ENCODE results near the gene SPEG.
"Not testable (repeated sequence)": the region's sequence is repeated elsewhere in the genome, so short reads cannot be mapped to it uniquely, and the experiment has no call there.

Gene SPEG

GRCh38 chr2:219404954-219405353 lies 29.7 kb upstream of the SPEG start:
- Histone ChIP-seq H3K27ac (ENCODE audit: insufficient read depth, low read length, poor library complexity, severe bottlenecking) (no peak overlapping the region), H3K27me3 (replicated peaks; ENCODE audit: control insufficient read depth, insufficient read depth, low read length, poor library complexity, severe bottlenecking) (no peaks in the 10 kb centered on the region), H3K4me1 (ENCODE audit: control insufficient read depth, insufficient read depth, low read length, poor library complexity, severe bottlenecking) (peaks cover 5% of the 10 kb centered on the region), H3K4me3 (ENCODE audit: insufficient read depth, low read depth, low read length, poor library complexity, severe bottlenecking) (no peak overlapping the region), H3K36me3 (ENCODE audit: control insufficient read depth, insufficient read depth, low read length) (no peaks in the 10 kb centered on the region), H3K9me3 (ENCODE audit: control insufficient read depth, low read length) (no peaks in the 10 kb centered on the region)
- no peak for DNase-seq

GRCh38 chr2:219405451-219405850 lies 29.2 kb upstream of the SPEG start:
- no peaks in the 10 kb centered on the region for H3K27me3 ChIP-seq (replicated peaks; ENCODE audit: control insufficient read depth, insufficient read depth, low read length, poor library complexity, severe bottlenecking)
- H3K36me3 ChIP-seq (ENCODE audit: control insufficient read depth, insufficient read depth, low read length), result no peaks in the 10 kb centered on the region
- H3K4me3 ChIP-seq (ENCODE audit: insufficient read depth, low read depth, low read length, poor library complexity, severe bottlenecking), result no peak overlapping the region
- H3K4me1 ChIP-seq (ENCODE audit: control insufficient read depth, insufficient read depth, low read length, poor library complexity, severe bottlenecking), result peaks cover 5% of the 10 kb centered on the region
- DNase-seq, result no peak
- no peaks in the 10 kb centered on the region for H3K9me3 ChIP-seq (ENCODE audit: control insufficient read depth, low read length)
- H3K27ac ChIP-seq (ENCODE audit: insufficient read depth, low read length, poor library complexity, severe bottlenecking), result no peak overlapping the region

- no peaks in the 10 kb centered on the region for H3K36me3 ChIP-seq (ENCODE audit: control insufficient read depth, insufficient read depth, low read length)
- DNase-seq, result no peak
- no peaks in the 10 kb centered on the region for H3K9me3 ChIP-seq (ENCODE audit: control insufficient read depth, low read length)
- no peak overlapping the region for H3K4me3 ChIP-seq (ENCODE audit: insufficient read depth, low read depth, low read length, poor library complexity, severe bottlenecking)
- H3K27ac ChIP-seq (ENCODE audit: insufficient read depth, low read length, poor library complexity, severe bottlenecking), result no peak overlapping the region
- H3K4me1 ChIP-seq (ENCODE audit: control insufficient read depth, insufficient read depth, low read length, poor library complexity, severe bottlenecking), result peaks cover 5% of the 10 kb centered on the region
- H3K27me3 ChIP-seq (replicated peaks; ENCODE audit: control insufficient read depth, insufficient read depth, low read length, poor library complexity, severe bottlenecking), result no peaks in the 10 kb centered on the region
Measured at GRCh38 chr2:219405958-219406860, 28.4 kb upstream of the SPEG start.

- Histone ChIP-seq H3K36me3 (ENCODE audit: control insufficient read depth, insufficient read depth, low read length) (no peaks in the 10 kb centered on the region), H3K4me1 (ENCODE audit: control insufficient read depth, insufficient read depth, low read length, poor library complexity, severe bottlenecking) (peaks cover 5% of the 10 kb centered on the region), H3K4me3 (ENCODE audit: insufficient read depth, low read depth, low read length, poor library complexity, severe bottlenecking) (no peak overlapping the region), H3K27ac (ENCODE audit: insufficient read depth, low read length, poor library complexity, severe bottlenecking) (no peak overlapping the region), H3K27me3 (replicated peaks; ENCODE audit: control insufficient read depth, insufficient read depth, low read length, poor library complexity, severe bottlenecking) (no peaks in the 10 kb centered on the region), H3K9me3 (ENCODE audit: control insufficient read depth, low read length) (no peaks in the 10 kb centered on the region)
- DNase-seq, result no peak
Measured at GRCh38 chr2:219406861-219407230, 27.8 kb upstream of the SPEG start.

DNA sequence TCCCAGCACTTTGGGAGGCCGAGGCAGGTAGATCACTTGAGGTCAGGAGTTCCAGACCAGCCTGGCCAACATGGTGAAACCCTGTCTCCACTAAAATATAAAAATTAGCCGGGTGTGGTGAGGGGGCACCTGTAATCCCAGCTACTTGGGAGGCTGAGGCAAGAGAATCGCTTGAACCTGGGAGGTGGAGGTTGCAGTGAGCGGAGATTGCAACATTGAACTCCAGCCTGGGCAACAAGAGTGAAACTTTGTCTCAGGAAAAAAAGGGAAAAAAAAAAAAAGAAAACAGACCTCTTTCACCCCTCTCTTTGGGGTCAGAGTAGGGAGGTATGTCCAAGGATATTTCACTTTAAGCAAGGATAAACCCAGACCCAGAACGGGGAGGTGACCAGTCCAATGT lies 27.3 kb upstream of the SPEG start:
- DNase-seq; H3K4me3 ChIP-seq (ENCODE audit: insufficient read depth, low read depth, low read length, poor library complexity, severe bottlenecking); H3K9me3 ChIP-seq (ENCODE audit: control insufficient read depth, low read length); H3K27me3 ChIP-seq (replicated peaks; ENCODE audit: control insufficient read depth, insufficient read depth, low read length, poor library complexity, severe bottlenecking); H3K36me3 ChIP-seq (ENCODE audit: control insufficient read depth, insufficient read depth, low read length); H3K4me1 ChIP-seq (ENCODE audit: control insufficient read depth, insufficient read depth, low read length, poor library complexity, severe bottlenecking); H3K27ac ChIP-seq (ENCODE audit: insufficient read depth, low read length, poor library complexity, severe bottlenecking): not testable (repeated sequence)

DNA sequence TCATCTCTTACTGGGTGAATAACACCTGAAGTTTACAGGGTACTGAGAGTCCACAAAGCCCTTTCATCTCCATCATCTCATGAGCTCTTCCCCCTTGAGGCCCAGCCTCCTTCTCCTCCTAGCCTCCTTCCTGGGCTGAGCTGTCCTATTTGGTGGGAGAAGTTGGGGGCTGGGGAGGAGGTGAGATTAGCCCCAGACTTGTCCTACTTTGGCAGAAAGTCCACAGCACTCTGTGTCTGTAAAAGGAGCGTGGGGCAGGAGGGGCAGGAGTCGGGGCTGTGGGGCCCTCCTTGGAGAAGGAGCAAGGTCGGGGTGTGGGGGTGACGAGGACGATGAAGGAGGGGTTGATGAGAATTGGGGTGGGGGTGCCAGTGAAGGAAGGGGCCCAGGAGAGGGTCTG lies 26.4 kb upstream of the SPEG start:
- no peak for DNase-seq
- H3K27me3 ChIP-seq (replicated peaks; ENCODE audit: control insufficient read depth, insufficient read depth, low read length, poor library complexity, severe bottlenecking), result no peaks in the 10 kb centered on the region
- H3K4me1 ChIP-seq (ENCODE audit: control insufficient read depth, insufficient read depth, low read length, poor library complexity, severe bottlenecking), result peaks cover under 1% of the 10 kb centered on the region

GRCh38 chr2:219408631-219409030 lies 26.0 kb upstream of the SPEG start:
- Histone ChIP-seq H3K27me3 (replicated peaks; ENCODE audit: control insufficient read depth, insufficient read depth, low read length, poor library complexity, severe bottlenecking) (no peaks in the 10 kb centered on the region), H3K36me3 (ENCODE audit: control insufficient read depth, insufficient read depth, low read length) (no peaks in the 10 kb centered on the region), H3K9me3 (ENCODE audit: control insufficient read depth, low read length) (no peaks in the 10 kb centered on the region), H3K27ac (ENCODE audit: insufficient read depth, low read length, poor library complexity, severe bottlenecking) (no peak overlapping the region), H3K4me1 (ENCODE audit: control insufficient read depth, insufficient read depth, low read length, poor library complexity, severe bottlenecking) (no peaks in the 10 kb centered on the region), H3K4me3 (ENCODE audit: insufficient read depth, low read depth, low read length, poor library complexity, severe bottlenecking) (no peak overlapping the region)
- no peak for DNase-seq

More for the DNA sequence above, 26.4 kb upstream of the SPEG start:
- Histone ChIP-seq H3K27ac (ENCODE audit: insufficient read depth, low read length, poor library complexity, severe bottlenecking) (no peak overlapping the region), H3K36me3 (ENCODE audit: control insufficient read depth, insufficient read depth, low read length) (no peaks in the 10 kb centered on the region), H3K4me3 (ENCODE audit: insufficient read depth, low read depth, low read length, poor library complexity, severe bottlenecking) (no peak overlapping the region), H3K9me3 (ENCODE audit: control insufficient read depth, low read length) (no peaks in the 10 kb centered on the region)

- no peaks in the 10 kb centered on the region for H3K9me3 ChIP-seq (ENCODE audit: control insufficient read depth, low read length)
- no peak for DNase-seq
- H3K27ac ChIP-seq (ENCODE audit: insufficient read depth, low read length, poor library complexity, severe bottlenecking), result no peak overlapping the region
- H3K36me3 ChIP-seq (ENCODE audit: control insufficient read depth, insufficient read depth, low read length), result no peaks in the 10 kb centered on the region
- no peaks in the 10 kb centered on the region for H3K4me1 ChIP-seq (ENCODE audit: control insufficient read depth, insufficient read depth, low read length, poor library complexity, severe bottlenecking)
- H3K27me3 ChIP-seq (replicated peaks; ENCODE audit: control insufficient read depth, insufficient read depth, low read length, poor library complexity, severe bottlenecking), result no peaks in the 10 kb centered on the region
- no peak overlapping the region for H3K4me3 ChIP-seq (ENCODE audit: insufficient read depth, low read depth, low read length, poor library complexity, severe bottlenecking)
Measured at GRCh38 chr2:219409619-219410018, 25.0 kb upstream of the SPEG start.

- no peaks in the 10 kb centered on the region for H3K9me3 ChIP-seq (ENCODE audit: control insufficient read depth, low read length)
- DNase-seq, result no peak
- no peak overlapping the region for H3K4me3 ChIP-seq (ENCODE audit: insufficient read depth, low read depth, low read length, poor library complexity, severe bottlenecking)
- H3K27me3 ChIP-seq (replicated peaks; ENCODE audit: control insufficient read depth, insufficient read depth, low read length, poor library complexity, severe bottlenecking), result no peaks in the 10 kb centered on the region
- H3K4me1 ChIP-seq (ENCODE audit: control insufficient read depth, insufficient read depth, low read length, poor library complexity, severe bottlenecking), result no peaks in the 10 kb centered on the region
- no peak overlapping the region for H3K27ac ChIP-seq (ENCODE audit: insufficient read depth, low read length, poor library complexity, severe bottlenecking)
- no peaks in the 10 kb centered on the region for H3K36me3 ChIP-seq (ENCODE audit: control insufficient read depth, insufficient read depth, low read length)
Measured at GRCh38 chr2:219410390-219410789, 24.3 kb upstream of the SPEG start.

DNA sequence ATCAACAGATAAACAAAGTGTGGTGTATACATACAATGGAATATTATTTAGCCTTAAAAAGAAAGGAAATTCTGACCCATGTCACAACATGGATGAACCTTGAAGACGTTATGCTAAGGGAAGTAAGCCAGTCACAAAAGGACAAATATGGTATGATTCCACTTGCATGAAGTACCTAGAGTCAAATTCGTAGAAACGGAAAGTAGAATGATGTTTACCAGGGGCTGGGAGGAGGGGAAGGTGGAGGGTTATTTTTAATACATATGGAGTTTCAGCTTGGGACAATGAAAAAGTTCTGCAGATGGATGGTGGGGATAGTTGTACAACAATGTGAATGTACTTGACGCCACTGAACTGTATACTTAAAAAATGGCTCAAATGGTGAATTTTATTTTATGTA lies 19.8 kb upstream of the SPEG start:
- Histone ChIP-seq H3K9me3 (ENCODE audit: control insufficient read depth, low read length) (no peaks in the 10 kb centered on the region), H3K27me3 (replicated peaks; ENCODE audit: control insufficient read depth, insufficient read depth, low read length, poor library complexity, severe bottlenecking) (peaks cover 16% of the 10 kb centered on the region), H3K27ac (ENCODE audit: insufficient read depth, low read length, poor library complexity, severe bottlenecking) (no peak overlapping the region), H3K4me3 (ENCODE audit: insufficient read depth, low read depth, low read length, poor library complexity, severe bottlenecking) (no peak overlapping the region), H3K36me3 (ENCODE audit: control insufficient read depth, insufficient read depth, low read length) (no peaks in the 10 kb centered on the region), H3K4me1 (ENCODE audit: control insufficient read depth, insufficient read depth, low read length, poor library complexity, severe bottlenecking) (no peaks in the 10 kb centered on the region)
- DNase-seq, result no peak
